GOT3 (cell line): ENCODE data around the gene EBPL.

Experiments
- DNase-seq: peaks from one replicate; lab custom pipeline; 2025; ENCODE audit warnings: mixed read lengths; lab: John Stamatoyannopoulos, UW

Gene EBPL

GRCh38 chr13:49676581-49677298, 14.5 kb downstream of the EBPL start:
- DNase-seq, result no peak

GRCh38 chr13:49670828-49671227, 20.5 kb downstream of the EBPL start:
- no peak for DNase-seq

DNA sequence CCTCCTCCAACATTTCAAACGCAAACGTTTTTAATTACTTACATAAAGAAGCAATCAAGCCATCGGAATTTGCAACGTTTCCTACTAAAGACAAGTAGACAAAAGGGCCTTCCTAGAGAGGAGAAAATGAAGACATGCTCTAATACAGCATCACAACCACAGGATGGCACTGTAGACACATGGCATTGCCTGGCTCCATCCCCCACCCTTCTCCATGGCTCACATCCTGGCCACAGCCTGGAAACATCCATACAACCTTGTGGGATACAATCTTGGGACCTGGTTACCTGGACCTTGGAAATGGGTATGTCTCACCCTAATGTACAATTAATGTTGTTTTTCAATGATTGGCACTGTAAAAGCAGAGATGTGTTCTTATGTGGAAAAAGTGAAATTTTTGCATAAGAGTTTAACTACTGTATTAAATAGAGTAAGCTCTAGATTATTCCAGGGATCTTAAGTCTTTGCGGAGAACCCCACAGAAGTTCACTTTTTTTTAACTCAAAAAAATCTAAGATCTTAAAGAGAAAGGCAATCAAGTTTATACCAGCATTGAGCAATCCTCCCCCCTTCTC, 21.5 kb downstream of the EBPL start:
- DNase-seq, result no peak

GRCh38 chr13:49667773-49668172, 23.5 kb downstream of the EBPL start:
- no peak for DNase-seq

GRCh38 chr13:49664606-49665005, 26.7 kb downstream of the EBPL start:
- DNase-seq, result no peak

- DNase-seq, result no peak
Measured at GRCh38 chr13:49657241-49657641, 34.0 kb downstream of the EBPL start.

DNA sequence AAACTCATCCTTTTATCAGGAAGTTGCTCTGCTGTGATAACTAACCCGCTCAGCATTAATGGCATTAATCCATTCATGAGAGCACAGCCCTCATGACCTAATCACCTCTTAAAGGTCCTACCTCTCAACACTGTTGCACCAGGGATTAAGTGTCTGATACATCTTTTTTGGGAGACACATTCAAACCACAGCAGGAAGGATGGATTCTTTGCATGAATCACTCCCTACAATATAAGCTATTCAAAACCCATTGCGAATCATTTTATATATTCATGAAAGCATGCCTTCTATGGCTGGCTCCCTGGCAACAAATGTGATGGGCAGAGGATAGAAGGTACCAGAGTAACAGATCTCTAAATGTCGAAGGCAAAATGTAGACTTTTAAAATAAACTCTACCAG, 35.4 kb downstream of the EBPL start:
- DNase-seq, result no peak

DNA sequence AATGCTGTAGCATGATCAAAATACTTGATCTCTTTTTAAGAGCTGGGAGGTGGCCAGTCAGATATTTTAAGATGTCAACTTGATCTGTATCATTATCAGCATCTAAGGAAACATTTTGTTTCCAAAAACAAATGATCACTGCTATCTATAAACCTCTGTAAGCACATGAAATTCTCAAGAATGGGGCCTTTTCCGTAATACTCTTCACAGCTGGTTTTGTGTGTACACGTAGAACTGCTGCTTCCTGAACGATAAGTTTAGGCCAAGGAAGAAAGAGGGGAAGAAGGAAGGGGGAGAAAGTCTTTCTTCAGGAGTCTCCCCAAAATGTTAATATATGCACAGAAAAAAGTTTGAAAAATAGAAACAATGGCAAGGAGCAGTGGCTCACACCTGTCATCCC, 37.3 kb downstream of the EBPL start:
- DNase-seq, result no peak

- no peak for DNase-seq
Measured at GRCh38 chr13:49653478-49653877, 37.8 kb downstream of the EBPL start.

DNA sequence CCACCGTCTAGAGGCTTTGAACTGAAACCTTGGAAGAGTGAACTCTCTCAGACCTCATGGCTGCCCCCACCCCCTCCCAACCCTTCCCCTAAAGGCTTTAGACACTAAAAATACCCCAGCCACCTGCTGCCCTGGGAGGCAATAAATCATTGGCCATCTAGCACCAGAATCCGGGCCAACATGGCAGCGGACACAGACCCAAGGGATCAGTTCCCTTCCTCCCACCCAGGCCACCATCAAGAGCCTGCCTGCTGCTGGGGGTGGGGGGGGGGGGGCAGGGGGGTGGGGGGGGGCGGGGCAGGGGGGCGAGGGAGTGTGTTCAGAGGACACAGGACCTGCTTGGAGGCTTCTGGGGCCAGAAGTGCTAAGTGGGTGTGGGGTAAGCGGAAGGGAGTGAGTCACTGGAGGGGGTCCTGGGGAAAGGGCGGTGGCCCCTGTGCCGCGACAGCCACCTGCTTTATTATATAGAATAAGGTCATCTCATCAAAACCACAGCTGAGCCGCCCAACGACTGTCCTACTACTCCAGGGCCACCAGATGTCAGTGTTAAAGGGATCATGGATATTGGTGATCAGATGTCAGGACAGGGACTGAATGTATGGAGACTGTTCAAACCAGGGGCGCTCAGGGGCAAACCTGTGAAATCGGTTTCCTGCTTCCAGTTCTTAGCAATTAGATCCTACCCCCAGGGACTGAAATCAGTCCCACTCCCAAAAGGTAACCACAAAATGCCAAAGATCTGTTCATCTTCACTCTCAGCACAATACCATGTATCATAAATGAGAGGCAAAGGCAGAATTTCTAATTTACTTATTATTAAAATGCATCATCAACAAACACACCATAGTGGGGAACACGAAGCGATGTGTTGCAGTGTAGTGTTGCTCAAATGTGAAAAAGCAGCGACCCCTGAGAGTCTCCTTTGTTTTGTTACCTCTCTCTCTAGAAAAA, 38.7 kb downstream of the EBPL start:
- no peak for DNase-seq

GRCh38 chr13:49651570-49652354, 39.5 kb downstream of the EBPL start:
- DNase-seq, result no peak

GRCh38 chr13:49649963-49650312, 41.3 kb downstream of the EBPL start:
- DNase-seq, result no peak

GRCh38 chr13:49649244-49649962, 41.9 kb downstream of the EBPL start:
- DNase-seq, result no peak

DNA sequence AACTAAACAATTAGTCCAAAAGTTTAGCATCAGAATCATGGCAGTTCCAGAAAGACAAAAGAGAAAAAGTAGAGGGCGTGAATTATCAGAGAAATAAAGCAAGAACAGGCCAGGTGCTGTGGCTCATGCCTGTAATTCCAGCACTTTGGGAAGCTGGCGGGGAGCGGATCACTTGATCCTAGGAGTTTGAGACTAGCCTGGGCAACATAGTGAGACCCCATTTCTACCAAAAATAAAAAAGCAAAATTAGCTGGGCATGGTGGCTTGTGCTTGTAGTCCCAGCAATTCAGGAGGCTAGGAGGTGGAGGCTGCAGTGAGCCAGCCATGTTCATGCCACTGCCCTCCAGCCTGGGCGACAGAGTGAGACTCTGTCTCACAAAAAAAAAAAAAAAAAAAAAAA, 44.6 kb downstream of the EBPL start:
- no peak for DNase-seq

DNA sequence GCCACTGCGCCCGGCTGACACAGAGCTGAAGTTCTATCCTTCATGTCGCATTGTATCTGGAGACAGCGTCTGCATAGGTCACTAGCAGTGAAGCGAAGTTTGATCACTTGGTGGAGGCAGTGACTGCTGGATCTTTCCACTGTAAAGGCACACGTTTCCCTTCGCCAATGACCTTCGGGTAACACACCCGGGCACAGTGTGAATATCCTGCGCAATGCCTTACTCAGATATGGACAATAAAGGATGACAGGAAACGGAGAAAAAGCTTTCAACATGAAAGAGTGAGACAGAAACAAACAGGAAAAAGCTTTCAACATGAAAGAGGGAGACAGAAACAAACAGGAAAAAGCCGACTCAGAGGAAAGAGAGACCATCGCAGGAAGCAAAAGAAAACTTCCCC, 45.8 kb downstream of the EBPL start:
- no peak for DNase-seq

DNA sequence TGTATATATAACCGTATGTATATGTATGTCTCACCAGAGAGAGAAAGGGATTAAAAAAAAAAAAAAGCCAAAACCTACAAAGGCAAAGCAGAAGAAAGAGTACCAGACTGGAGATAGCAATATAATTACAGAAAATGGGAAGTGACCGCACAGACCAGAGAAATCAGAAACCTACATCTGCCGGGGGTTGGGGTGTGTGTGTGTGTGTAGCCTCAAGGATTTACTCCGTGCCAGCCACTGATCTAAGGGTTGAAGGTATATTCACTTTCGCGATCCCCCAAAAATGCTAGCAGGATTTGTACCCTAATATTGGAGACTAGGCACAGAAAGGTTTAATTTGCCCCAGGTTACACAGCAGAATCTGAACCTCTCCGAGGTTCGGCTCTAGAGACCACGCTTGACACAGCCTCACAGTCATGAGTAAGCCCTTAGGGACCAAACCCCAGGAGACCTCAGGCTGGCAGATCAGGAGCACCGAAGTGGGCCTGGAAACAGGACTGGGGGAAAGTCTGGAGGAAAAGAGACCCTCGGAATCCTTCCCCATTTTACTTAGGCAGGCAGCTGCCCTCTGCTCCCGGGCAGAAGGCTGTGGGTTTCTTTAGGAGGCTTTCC, 48.1 kb downstream of the EBPL start:
- no peak for DNase-seq

GRCh38 chr13:49641801-49642291, 49.4 kb downstream of the EBPL start:
- DNase-seq, result no peak

- no peak for DNase-seq
Measured at GRCh38 chr13:49638744-49639072, 52.6 kb downstream of the EBPL start.

- DNase-seq, result no peak
Measured at GRCh38 chr13:49638030-49638743, 53.1 kb downstream of the EBPL start.

DNA sequence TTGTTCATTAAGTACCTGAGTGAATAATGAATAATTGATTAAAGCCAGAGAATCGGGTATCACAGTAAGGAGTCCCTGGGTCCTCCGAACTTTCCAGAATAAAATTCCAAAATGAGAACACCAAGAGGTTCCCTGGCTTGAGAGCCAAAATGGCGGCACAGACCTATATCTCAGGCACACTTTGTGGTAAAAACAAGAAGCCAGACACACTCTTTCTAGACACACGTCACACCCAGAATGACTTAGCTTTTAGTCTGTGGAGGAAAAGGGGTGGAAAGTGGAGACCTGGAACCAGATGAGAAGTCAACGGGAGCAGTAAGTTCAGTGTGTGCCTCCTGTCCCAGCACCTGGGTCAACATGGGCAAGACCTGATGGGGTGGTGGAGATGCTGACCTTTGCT, 54.6 kb downstream of the EBPL start:
- DNase-seq, result no peak
